CD4-positive, alpha-beta T cell treated with Interleukin-21 for 1 hour (primary cell): ENCODE results near the gene TAS2R40.
A peak's percentile ranks its signal among the peaks of the same experiment; 100 is the strongest.
"Not testable (repeated sequence)": the region's sequence is repeated elsewhere in the genome, so short reads cannot be mapped to it uniquely, and the experiment has no call there.

Experiments used
- DNase-seq: peaks from one replicate; pipeline ENCODE4 v3.0.0-alpha.2; 2020

The TAS2R40 gene

DNA sequence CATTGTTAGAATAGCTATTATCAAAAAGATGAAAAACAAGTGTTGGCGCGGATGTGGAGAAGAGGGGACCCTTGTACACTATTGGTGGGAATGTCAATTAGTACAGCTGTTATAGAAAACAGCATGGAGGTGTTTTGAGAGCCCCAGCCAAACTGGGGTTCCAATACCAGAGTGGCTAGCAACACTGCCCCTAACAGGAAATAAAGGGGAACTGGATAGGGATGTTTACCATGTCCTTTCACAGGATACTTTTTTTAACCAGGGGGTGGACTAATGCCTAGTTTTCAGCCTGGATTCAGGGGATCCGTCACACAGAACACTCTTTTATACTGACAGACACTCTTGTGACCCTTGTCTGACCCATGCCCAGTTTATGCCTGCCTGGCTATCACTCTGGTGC is 34.5 kb downstream of the TAS2R40 start:
- DNase-seq, result no peak

GRCh38 chr7:143256932-143257331 is 35.1 kb downstream of the TAS2R40 start:
- no peak for DNase-seq

DNA sequence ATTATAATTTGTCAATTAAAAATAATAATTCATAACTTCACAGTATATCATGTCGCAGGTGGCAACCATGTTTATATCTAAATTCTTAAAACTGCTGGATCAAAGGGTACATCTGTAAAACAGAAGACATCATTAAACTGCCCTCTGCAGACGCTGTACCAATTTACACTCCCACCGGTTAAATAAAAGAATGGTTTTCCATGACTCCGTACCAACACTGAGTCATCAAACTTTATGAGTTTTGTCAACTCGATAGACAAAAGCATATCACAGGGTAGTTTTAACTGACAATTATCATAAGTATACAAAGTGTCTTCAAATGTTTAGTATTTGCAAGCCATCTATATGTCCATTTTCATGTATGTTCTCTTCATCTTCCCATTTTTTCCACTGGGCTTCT is 35.7 kb downstream of the TAS2R40 start:
- DNase-seq, result no peak

GRCh38 chr7:143258831-143259230 is 37.0 kb downstream of the TAS2R40 start:
- peak; percentile 42 for DNase-seq

- DNase-seq, result no peak
Measured at GRCh38 chr7:143259765-143260164, 37.9 kb downstream of the TAS2R40 start.

DNA sequence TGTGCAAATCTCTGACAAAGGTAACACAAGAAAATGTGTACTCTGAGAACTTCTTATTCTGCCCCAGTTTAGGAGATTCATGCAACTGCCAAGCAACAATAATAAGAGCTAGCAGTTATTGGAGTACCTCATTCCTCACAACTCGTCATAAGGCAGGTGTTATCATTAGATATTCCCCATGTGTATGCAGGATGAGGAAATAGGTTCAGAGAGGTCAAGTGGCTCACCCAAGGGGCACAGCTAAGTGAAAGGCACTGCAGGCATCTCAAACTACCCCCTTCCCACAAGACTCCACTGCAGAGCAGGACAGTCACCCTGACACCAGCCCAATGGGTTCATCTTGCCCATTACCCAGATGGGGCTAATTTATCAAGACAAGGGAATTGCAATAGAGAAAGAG is 40.1 kb downstream of the TAS2R40 start:
- DNase-seq, result no peak

GRCh38 chr7:143263266-143264195 is 41.7 kb downstream of the TAS2R40 start, which contains the start of gene GSTK1:
GSTK1 (plus strand) TSS chr7:143263441; CDS start chr7:143263514, 73 bp downstream.
- peak; percentile 85 for DNase-seq

DNA sequence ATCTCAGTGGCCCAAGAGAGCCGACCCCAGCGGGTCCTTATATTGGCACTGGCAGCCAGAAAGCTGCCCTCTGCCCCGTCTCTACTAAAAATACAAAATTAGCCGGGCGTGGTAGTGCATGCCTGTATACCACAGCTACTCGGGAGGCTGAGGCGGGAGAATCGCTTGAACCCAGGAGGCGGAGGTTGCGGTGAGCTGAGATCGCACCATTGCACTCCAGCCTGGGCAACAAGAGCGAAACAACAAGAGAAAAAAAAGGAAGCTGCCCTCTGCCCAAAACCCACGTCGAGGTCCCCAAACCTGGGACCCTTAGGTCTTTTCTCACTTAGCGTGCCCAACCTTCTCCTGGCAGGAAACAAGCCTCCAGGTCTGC is 42.3 kb downstream of the TAS2R40 start:
- DNase-seq, result not testable (repeated sequence)

GRCh38 chr7:143265017-143265693 is 43.3 kb downstream of the TAS2R40 start:
- no peak for DNase-seq

GRCh38 chr7:143269251-143269650 is 47.4 kb downstream of the TAS2R40 start:
- DNase-seq, result no peak

DNA sequence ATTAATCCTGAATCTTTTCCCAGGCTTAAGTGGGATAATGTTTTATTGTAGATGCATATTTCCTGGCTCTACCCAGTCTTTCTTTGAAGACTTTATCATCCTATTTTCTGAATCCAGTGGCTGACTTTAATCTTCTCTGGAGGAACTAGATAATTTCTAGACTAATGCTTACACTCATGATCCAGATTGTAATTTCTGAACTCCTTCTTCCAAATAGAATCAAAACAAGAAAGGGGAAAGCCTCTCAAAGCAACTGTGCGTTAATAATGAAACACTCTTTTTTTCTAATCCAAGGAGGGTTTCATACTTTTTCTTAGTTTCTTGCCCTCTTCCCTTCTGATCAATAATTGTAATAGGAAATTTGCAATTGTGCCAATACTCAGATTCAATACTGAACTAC is 49.4 kb downstream of the TAS2R40 start:
- DNase-seq, result no peak
